Neural cell (in vitro differentiated cells): ENCODE data around the gene AIF1. TPM values are rescaled to one million over a fixed set of nuclear protein-coding genes. Genes with fewer than 3 reads are reported as not detected.

ENCODE experiments used
- H2AFZ ChIP-seq: fragments of 200-600, 300-800 bp; sonication (generic), shearing (Covaris generic); 2 replicates; pipeline ENCODE4 v1.6.0; 2014; ENCODE audit warnings: low read depth, mild to moderate bottlenecking, antibody characterized with exemption, low read length, moderate library complexity
- H3F3A ChIP-seq: fragments of 200-600 bp; shearing (Covaris generic); 2 replicates; pipeline ENCODE4 v1.6.1; 2016; ENCODE audit warnings: mild to moderate bottlenecking, moderate library complexity, mixed read lengths, antibody characterized with exemption, low read length; ENCODE audit not compliant: insufficient read depth, poor library complexity, severe bottlenecking
- H3K27ac ChIP-seq: fragments of 200-600, 300-800 bp; sonication (generic), shearing (Covaris generic); 2 replicates; pipeline ENCODE4 v1.5.1; 2014; ENCODE audit warnings: mild to moderate bottlenecking, low read length, moderate library complexity
- H3K27me3 ChIP-seq: fragments of 300-800, 200-600 bp; sonication (generic), shearing (Covaris generic); 2 replicates; pipeline ENCODE4 v1.6.0; 2014; ENCODE audit warnings: mild to moderate bottlenecking, low read depth, low read length, moderate library complexity; ENCODE audit not compliant: insufficient read depth
- H3K36me3 ChIP-seq: fragments of 300-800, 200-600 bp; sonication (generic), shearing (Covaris generic); 2 replicates; pipeline ENCODE4 v1.5.1; 2014; ENCODE audit warnings: mild to moderate bottlenecking, antibody characterized with exemption, low read length, moderate library complexity; ENCODE audit not compliant: insufficient read depth
- H3K4me2 ChIP-seq: fragments of 300-800, 200-600 bp; sonication (generic), shearing (Covaris generic); 2 replicates; pipeline ENCODE4 v1.6.0; 2014; ENCODE audit warnings: mild to moderate bottlenecking, low read length
- H3K4me3 ChIP-seq: fragments of 300-800, 200-600 bp; sonication (generic), shearing (Covaris generic); 2 replicates; pipeline ENCODE4 v1.5.1; 2014; ENCODE audit warnings: mild to moderate bottlenecking, low read length, moderate library complexity
- H3K79me2 ChIP-seq: fragments of 200-600 bp; shearing (Covaris generic); replicated peaks from 2 replicates; pipeline ENCODE4 v1.6.0; 2014; ENCODE audit warnings: mild to moderate bottlenecking, low read length, moderate library complexity; ENCODE audit not compliant: insufficient read depth
- H3K9ac ChIP-seq: fragments of 300-800, 200-600 bp; sonication (generic), shearing (Covaris generic); 2 replicates; pipeline ENCODE4 v1.6.1; 2016; ENCODE audit warnings: mild to moderate bottlenecking, low read length, mixed read lengths
- H3K9me2 ChIP-seq: fragments of 200-600 bp; shearing (Covaris generic); 2 replicates; pipeline ENCODE4 v1.6.1; 2016; ENCODE audit warnings: mild to moderate bottlenecking, low read length, mixed read lengths; ENCODE audit not compliant: insufficient read depth
- H3K9me3 ChIP-seq: fragments of 200-600, 300-800 bp; sonication (generic), shearing (Covaris generic); 2 replicates; pipeline ENCODE4 v1.6.1; 2016; ENCODE audit warnings: mild to moderate bottlenecking, mixed run types, low read length, moderate library complexity, mixed read lengths
- H4K20me1 ChIP-seq: fragments of 200-600 bp; shearing (Covaris generic); 2 replicates; pipeline ENCODE4 v1.6.1; 2016; ENCODE audit warnings: mild to moderate bottlenecking, mixed run types; ENCODE audit not compliant: insufficient read depth
- EP300 ChIP-seq: fragments of 450-650 bp; conservative IDR thresholded peaks from 2 replicates; pipeline ENCODE4 v1.6.1; 2014; ENCODE audit warnings: antibody characterized with exemption, mild to moderate bottlenecking, moderate library complexity; ENCODE audit not compliant: poor library complexity, severe bottlenecking
- EZH2 ChIP-seq: fragments of 200-600, 300-800 bp; shearing (Covaris generic), sonication (generic); IDR thresholded peaks from 2 replicates; pipeline ENCODE4 v1.6.1; 2014; ENCODE audit warnings: antibody characterized with exemption, low read length, borderline replicate concordance, mild to moderate bottlenecking; ENCODE audit not compliant: insufficient read depth, poor library complexity, severe bottlenecking
- MXI1 ChIP-seq: fragments of 450-650 bp; conservative IDR thresholded peaks from 2 replicates; pipeline ENCODE4 v1.6.1; 2014; ENCODE audit warnings: antibody characterized with exemption, mild to moderate bottlenecking; ENCODE audit not compliant: poor library complexity, severe bottlenecking
- POLR2AphosphoS5 ChIP-seq: IDR thresholded peaks from 2 replicates; pipeline ENCODE4 v1.6.1; 2012
- RAD21 ChIP-seq: fragments of 450-650 bp; conservative IDR thresholded peaks from 2 replicates; pipeline ENCODE4 v1.6.1; 2014; ENCODE audit warnings: antibody characterized with exemption, mild to moderate bottlenecking, moderate library complexity
- REST ChIP-seq: IDR thresholded peaks from 2 replicates; pipeline ENCODE4 v1.6.1; 2012; ENCODE audit warnings: borderline replicate concordance
- SMC3 ChIP-seq: fragments of 450-650 bp; conservative IDR thresholded peaks from 2 replicates; pipeline ENCODE4 v1.6.1; 2014; ENCODE audit warnings: antibody characterized with exemption, mild to moderate bottlenecking, moderate library complexity; ENCODE audit not compliant: poor library complexity
- TAF1 ChIP-seq: IDR thresholded peaks from 2 replicates; pipeline ENCODE4 v1.6.1; 2012; ENCODE audit warnings: low read depth
- polyA plus RNA-seq: library from polyadenylated mRNA; depleted of rRNA; stranded (reverse); fragments of >200 nt; gene quantifications from 2 replicates; pipeline ENCODE4 v1.2.3, GENCODE V29; 2014
- TF ChIP-seq, protein P1 (sequence below): fragments of 450-650 bp; IDR thresholded peaks from 2 replicates; pipeline ENCODE4 v1.5.1; 2014; ENCODE audit warnings: antibody characterized with exemption, mild to moderate bottlenecking, moderate library complexity; ENCODE audit not compliant: poor library complexity, severe bottlenecking

AIF1 gene
- polyA plus RNA-seq, 1 donor from 2014 or later, result not detected

GRCh38 chr6:31574106-31575061 is 40.6 kb upstream of the AIF1 start:
- no peaks in the 10 kb centered on the region for H3F3A ChIP-seq
- no peaks in the 10 kb centered on the region for H3K27me3 ChIP-seq
- no peaks in the 10 kb centered on the region for H4K20me1 ChIP-seq
- no peaks in the 10 kb centered on the region for H3K9me2 ChIP-seq
- H2AFZ ChIP-seq, result no peak overlapping the region
- H3K4me2 ChIP-seq, result no peak overlapping the region
- no peaks in the 10 kb centered on the region for H3K9me3 ChIP-seq
- H3K9ac ChIP-seq, result no peak overlapping the region
- no peak for TF ChIP-seq POLR2AphosphoS5
- TF ChIP-seq MXI1, result no peak
- TF ChIP-seq EZH2, result no peak
- TF ChIP-seq RAD21, result no peak
- TF ChIP-seq, protein P1, sequence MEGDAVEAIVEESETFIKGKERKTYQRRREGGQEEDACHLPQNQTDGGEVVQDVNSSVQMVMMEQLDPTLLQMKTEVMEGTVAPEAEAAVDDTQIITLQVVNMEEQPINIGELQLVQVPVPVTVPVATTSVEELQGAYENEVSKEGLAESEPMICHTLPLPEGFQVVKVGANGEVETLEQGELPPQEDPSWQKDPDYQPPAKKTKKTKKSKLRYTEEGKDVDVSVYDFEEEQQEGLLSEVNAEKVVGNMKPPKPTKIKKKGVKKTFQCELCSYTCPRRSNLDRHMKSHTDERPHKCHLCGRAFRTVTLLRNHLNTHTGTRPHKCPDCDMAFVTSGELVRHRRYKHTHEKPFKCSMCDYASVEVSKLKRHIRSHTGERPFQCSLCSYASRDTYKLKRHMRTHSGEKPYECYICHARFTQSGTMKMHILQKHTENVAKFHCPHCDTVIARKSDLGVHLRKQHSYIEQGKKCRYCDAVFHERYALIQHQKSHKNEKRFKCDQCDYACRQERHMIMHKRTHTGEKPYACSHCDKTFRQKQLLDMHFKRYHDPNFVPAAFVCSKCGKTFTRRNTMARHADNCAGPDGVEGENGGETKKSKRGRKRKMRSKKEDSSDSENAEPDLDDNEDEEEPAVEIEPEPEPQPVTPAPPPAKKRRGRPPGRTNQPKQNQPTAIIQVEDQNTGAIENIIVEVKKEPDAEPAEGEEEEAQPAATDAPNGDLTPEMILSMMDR, result no peak
- TF ChIP-seq EP300, result no peak
- no peak for TF ChIP-seq REST
- TF ChIP-seq TAF1, result no peak
- no peak for TF ChIP-seq SMC3
- no peak overlapping the region for H3K4me3 ChIP-seq
- no peaks in the 10 kb centered on the region for H3K79me2 ChIP-seq
- H3K27ac ChIP-seq, result no peak overlapping the region
- H3K36me3 ChIP-seq, result no peaks in the 10 kb centered on the region

DNA sequence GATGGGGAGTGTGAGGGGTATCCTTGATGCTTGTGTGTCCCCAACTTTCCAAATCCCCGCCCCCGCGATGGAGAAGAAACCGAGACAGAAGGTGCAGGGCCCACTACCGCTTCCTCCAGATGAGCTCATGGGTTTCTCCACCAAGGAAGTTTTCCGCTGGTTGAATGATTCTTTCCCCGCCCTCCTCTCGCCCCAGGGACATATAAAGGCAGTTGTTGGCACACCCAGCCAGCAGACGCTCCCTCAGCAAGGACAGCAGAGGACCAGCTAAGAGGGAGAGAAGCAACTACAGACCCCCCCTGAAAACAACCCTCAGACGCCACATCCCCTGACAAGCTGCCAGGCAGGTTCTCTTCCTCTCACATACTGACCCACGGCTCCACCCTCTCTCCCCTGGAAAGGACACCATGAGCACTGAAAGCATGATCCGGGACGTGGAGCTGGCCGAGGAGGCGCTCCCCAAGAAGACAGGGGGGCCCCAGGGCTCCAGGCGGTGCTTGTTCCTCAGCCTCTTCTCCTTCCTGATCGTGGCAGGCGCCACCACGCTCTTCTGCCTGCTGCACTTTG is 39.6 kb upstream of the AIF1 start, which contains the start of gene TNF:
Gene TNF, plus strand, starts transcription at position 231 of the 567 bp plus-strand sequence. Its CDS starts 177 bp downstream, at position 408.
- Histone ChIP-seq H3K9me2 (no peaks in the 10 kb centered on the region), H3K9ac (no peak within 1 kb of the TSS), H3K27me3 (no peaks in the 10 kb centered on the region), H2AFZ (no peak within 1 kb of the TSS), H3K4me2 (no peak within 1 kb of the TSS), H3K79me2 (no peaks in the 10 kb centered on the region), H3F3A (no peaks in the 10 kb centered on the region), H4K20me1 (no peaks in the 10 kb centered on the region), H3K9me3 (no peaks in the 10 kb centered on the region), H3K4me3 (no peak within 1 kb of the TSS), H3K27ac (no peak within 1 kb of the TSS), H3K36me3 (no peaks in the 10 kb centered on the region)
- no peak for TF ChIP-seq MXI1
- TF ChIP-seq, protein P1, result no peak
- no peak for TF ChIP-seq TAF1
- TF ChIP-seq POLR2AphosphoS5, result no peak
- TF ChIP-seq SMC3, result no peak
- TF ChIP-seq EP300, result no peak
- no peak for TF ChIP-seq RAD21
- no peak for TF ChIP-seq REST
- TF ChIP-seq EZH2, result no peak
